SK-N-SH (cell line): Measurements from ENCODE around the gene PDZD2.

ENCODE experiments used
- EZH2phosphoT487 ChIP-seq: fragments of 200-600 bp; sonication (generic); IDR thresholded peaks from 2 replicates; pipeline ENCODE4 v1.6.1; 2017; ENCODE audit warnings: low read depth, mixed run types, mild to moderate bottlenecking, antibody characterized with exemption, moderate library complexity, borderline replicate concordance
- YY1 ChIP-seq: IDR thresholded peaks from 2 replicates; pipeline ENCODE4 v1.4.0; 2012; ENCODE audit warnings: low read depth, mild to moderate bottlenecking
- TF ChIP-seq, protein P1 (sequence below): fragments of 200-600 bp; sonication (generic); IDR thresholded peaks from 2 replicates; pipeline ENCODE4 v1.6.1; 2017; ENCODE audit warnings: antibody characterized with exemption, mild to moderate bottlenecking, moderate library complexity

DNA sequence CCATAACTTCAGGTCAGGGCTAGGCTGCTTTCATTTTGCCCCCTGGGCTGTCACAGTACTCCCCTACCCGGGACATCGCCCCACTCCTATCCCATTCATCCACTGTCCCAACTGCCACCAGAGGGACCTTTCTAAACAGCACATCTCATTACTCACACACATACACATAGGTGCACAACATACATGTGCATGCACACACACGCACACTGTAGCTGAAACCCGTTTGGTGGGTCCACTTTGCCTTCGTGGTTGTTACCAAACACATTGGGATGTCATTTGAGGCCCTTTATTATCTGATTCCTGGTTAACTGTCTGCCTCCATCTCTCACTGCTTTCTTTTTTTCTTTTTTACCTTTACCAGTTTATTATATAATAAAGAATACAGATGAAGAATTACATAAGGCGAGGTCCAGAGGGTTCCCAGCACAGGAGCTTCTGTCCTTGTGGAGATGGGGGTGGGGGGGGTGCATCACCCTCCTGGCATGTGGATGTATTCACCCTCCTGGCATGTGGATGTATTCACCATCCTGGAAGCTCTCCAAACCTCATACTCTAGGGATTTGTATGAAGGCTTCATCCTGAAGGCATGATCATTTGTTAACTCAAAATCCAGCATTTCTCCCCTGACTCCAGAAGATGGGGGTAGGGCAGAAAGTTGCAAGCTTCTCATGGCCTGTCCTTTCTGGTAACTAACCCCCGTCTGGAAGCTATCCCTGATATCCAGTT is 349.2 kb downstream of the PDZD2 start:
- TF ChIP-seq EZH2phosphoT487 (no peak), YY1 (no peak)
- TF ChIP-seq, protein P1, sequence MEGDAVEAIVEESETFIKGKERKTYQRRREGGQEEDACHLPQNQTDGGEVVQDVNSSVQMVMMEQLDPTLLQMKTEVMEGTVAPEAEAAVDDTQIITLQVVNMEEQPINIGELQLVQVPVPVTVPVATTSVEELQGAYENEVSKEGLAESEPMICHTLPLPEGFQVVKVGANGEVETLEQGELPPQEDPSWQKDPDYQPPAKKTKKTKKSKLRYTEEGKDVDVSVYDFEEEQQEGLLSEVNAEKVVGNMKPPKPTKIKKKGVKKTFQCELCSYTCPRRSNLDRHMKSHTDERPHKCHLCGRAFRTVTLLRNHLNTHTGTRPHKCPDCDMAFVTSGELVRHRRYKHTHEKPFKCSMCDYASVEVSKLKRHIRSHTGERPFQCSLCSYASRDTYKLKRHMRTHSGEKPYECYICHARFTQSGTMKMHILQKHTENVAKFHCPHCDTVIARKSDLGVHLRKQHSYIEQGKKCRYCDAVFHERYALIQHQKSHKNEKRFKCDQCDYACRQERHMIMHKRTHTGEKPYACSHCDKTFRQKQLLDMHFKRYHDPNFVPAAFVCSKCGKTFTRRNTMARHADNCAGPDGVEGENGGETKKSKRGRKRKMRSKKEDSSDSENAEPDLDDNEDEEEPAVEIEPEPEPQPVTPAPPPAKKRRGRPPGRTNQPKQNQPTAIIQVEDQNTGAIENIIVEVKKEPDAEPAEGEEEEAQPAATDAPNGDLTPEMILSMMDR = no peak
